ENCODE data around the gene TMPRSS11E. TPM values are rescaled to one million over a fixed set of nuclear protein-coding genes. Genes with fewer than 3 reads are reported as not detected.
A peak's percentile ranks its signal among the peaks of the same experiment; 100 is the strongest.

TMPRSS11E gene
- total RNA-seq, 1 experiment from 2014 or later, result 2.3 TPM

DNA sequence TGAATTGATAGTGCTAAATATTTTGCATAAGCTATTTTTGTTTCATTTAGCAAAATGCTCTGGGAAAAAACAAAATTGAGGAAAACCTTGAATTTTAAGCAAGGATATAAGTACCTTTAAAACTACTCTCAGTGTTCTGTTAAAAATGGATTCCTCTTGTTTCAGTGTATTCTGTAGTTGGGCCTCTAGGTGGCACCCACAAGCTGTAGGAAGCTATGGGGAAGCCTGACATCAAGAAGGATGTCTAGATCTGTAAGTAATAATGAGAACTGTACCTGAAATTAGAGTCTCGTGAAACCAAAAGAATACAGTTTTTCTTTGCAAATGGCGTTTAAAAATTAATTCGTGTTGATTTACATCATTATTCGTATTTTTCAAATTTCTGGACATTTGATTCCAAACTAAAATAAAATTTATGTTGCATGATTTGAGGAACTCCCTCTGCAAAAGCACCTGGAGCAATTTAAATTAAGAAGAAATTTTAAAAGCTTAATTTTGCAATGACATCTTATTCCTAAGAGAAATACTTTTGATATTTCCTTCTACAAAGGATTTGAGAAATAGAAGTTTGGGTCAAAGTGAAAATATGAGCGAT is 51.2 kb downstream of the TMPRSS11E start:
- peaks cover 0 to 9% of the 10 kb centered on the region in 2 experiments; a peak in 2 of 4 replicates for H3K4me1 Mint-ChIP-seq
- peak; percentile 60 for DNase-seq
- WGBS (ENCODE audit: extremely low coverage, insufficient read length, low lambda C conversion rate), result no CpG with 5 or more reads among the region's 5 CpGs
- Histone ChIP-seq H3K4me1 (ENCODE audit: insufficient read depth, low read length) (peaks cover 3% of the 10 kb centered on the region; the same call in 1 of the 2 replicates), H3K79me1 (ENCODE audit: insufficient read depth, low read depth, low read length, poor library complexity, severe bottlenecking) (no peaks in the 10 kb centered on the region), H2BK15ac (ENCODE audit: low read depth, low read length) (no peak overlapping the region), H2BK5ac (ENCODE audit: insufficient read length, low read length) (no peak overlapping the region), H4K20me1 (ENCODE audit: control insufficient read depth, insufficient read depth, insufficient read length) (no peaks in the 10 kb centered on the region), H3K27ac (ENCODE audit: insufficient read length, low read depth, low read length) (no peak overlapping the region), H3K4ac (ENCODE audit: low read depth, low read length) (no peak overlapping the region), H3K4me2 (ENCODE audit: insufficient read depth, insufficient read length, low read length) (no peak overlapping the region), H3K79me2 (ENCODE audit: insufficient read depth, low read length) (no peaks in the 10 kb centered on the region), H3K9ac (ENCODE audit: extremely low read depth, insufficient read length, low read length) (no peak overlapping the region), H3K18ac (ENCODE audit: insufficient read length, low read depth, low read length) (no peak overlapping the region), H3K23ac (ENCODE audit: insufficient read length, low read depth, low read length) (no peak overlapping the region), H4K91ac (ENCODE audit: insufficient read length, low read depth, low read length) (no peak overlapping the region), H3K23me2 (ENCODE audit: insufficient read length, low read depth, low read length, poor library complexity, severe bottlenecking) (no peaks in the 10 kb centered on the region), H2AFZ (ENCODE audit: low read length) (no peak overlapping the region), H4K8ac (replicated peaks; ENCODE audit: insufficient read length, low read depth, low read length) (no peak overlapping the region), H3K14ac (ENCODE audit: insufficient read depth, low read length) (no peak overlapping the region), H3T11ph (ENCODE audit: low read length) (no peak overlapping the region), H4K5ac (ENCODE audit: insufficient read length, low read depth, low read length) (no peak overlapping the region), H3K56ac (ENCODE audit: insufficient read length, low read depth, low read length) (no peak overlapping the region), H2BK12ac (ENCODE audit: insufficient read length, low read depth, low read length) (no peak overlapping the region), H2BK20ac (ENCODE audit: low read depth, low read length, poor library complexity, severe bottlenecking) (no peak overlapping the region), H2AK5ac (ENCODE audit: insufficient read length, low read length) (no peak overlapping the region), H3K27me3 (ENCODE audit: insufficient read depth, low read length) (no peaks in the 10 kb centered on the region), H3K9me3 (ENCODE audit: control insufficient read depth, low read depth, low read length) (no peaks in the 10 kb centered on the region), H2BK120ac (ENCODE audit: low read depth, low read length, poor library complexity, severe bottlenecking) (no peak overlapping the region)
- peaks cover 0 to 2% of the 10 kb centered on the region in 2 experiments; a peak in 1 of 5 replicates for H3K9me3 Mint-ChIP-seq
- peak overlapping the region in 2 of 3 experiments; percentile 35 to 68; a peak in 1 of 7 replicates for H3K27ac Mint-ChIP-seq
- H3K27me3 Mint-ChIP-seq (ENCODE audit: low read depth), result no peaks in the 10 kb centered on the region
- no peak overlapping the region for H3K4me3 Mint-ChIP-seq
- TF ChIP-seq, protein P1, sequence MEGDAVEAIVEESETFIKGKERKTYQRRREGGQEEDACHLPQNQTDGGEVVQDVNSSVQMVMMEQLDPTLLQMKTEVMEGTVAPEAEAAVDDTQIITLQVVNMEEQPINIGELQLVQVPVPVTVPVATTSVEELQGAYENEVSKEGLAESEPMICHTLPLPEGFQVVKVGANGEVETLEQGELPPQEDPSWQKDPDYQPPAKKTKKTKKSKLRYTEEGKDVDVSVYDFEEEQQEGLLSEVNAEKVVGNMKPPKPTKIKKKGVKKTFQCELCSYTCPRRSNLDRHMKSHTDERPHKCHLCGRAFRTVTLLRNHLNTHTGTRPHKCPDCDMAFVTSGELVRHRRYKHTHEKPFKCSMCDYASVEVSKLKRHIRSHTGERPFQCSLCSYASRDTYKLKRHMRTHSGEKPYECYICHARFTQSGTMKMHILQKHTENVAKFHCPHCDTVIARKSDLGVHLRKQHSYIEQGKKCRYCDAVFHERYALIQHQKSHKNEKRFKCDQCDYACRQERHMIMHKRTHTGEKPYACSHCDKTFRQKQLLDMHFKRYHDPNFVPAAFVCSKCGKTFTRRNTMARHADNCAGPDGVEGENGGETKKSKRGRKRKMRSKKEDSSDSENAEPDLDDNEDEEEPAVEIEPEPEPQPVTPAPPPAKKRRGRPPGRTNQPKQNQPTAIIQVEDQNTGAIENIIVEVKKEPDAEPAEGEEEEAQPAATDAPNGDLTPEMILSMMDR (conservative IDR thresholded peaks at IDR 0.05), result peak; percentile 93
- H3K36me3 Mint-ChIP-seq (ENCODE audit: insufficient read depth in 1 of 3, low read depth in 3 of 3), result peaks cover 0 to 4% (median 0%) of the 10 kb centered on the region in 3 experiments; a peak in 2 of 7 replicates

All from H9 (cell line).